ENCODE data around the gene SMG5.

Gene SMG5

DNA sequence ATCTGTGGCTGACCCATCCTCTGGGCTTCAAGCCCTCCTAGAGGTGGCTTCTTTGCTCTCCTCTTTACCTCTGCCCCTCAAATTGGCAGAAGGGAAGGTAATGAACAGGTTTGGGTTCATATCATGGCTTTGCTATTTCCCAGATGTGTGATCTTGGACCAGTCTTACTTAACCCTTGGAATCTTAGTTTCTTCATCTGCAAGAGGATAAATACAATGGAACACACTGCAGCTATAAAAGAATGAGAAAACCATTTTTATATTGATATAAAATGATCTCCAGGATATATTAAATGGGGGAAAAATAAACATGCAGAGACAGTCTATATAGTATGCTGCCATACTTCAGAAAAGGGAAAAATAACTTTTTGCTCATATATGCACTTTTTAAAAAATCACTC, 7.2 kb upstream of the SMG5 start:
- peak overlapping the region; percentile 92 for H3K27ac ChIP-seq
- TF ChIP-seq, protein P1, sequence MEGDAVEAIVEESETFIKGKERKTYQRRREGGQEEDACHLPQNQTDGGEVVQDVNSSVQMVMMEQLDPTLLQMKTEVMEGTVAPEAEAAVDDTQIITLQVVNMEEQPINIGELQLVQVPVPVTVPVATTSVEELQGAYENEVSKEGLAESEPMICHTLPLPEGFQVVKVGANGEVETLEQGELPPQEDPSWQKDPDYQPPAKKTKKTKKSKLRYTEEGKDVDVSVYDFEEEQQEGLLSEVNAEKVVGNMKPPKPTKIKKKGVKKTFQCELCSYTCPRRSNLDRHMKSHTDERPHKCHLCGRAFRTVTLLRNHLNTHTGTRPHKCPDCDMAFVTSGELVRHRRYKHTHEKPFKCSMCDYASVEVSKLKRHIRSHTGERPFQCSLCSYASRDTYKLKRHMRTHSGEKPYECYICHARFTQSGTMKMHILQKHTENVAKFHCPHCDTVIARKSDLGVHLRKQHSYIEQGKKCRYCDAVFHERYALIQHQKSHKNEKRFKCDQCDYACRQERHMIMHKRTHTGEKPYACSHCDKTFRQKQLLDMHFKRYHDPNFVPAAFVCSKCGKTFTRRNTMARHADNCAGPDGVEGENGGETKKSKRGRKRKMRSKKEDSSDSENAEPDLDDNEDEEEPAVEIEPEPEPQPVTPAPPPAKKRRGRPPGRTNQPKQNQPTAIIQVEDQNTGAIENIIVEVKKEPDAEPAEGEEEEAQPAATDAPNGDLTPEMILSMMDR (conservative IDR thresholded peaks at IDR 0.05), result no peak

DNA sequence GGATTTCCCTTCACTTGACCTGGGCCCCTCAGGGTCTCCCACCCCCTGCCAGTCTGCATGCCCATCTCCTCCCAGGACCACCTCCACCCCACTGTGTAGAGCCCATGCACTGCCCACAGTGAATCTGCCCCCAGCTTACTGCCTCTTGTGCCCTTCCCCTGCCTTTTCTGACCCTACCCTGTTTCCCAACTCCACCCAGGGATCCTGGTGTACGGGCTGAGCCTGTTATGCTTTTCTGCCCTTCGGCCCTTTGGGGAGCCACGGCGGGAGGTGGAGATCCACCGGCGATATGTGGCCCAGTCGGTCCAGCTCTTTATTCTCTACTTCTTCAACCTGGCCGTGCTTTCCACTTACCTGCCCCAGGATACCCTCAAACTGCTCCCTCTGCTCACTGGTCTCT, 3.4 kb upstream of the SMG5 start:
- TF ChIP-seq, protein P1 (conservative IDR thresholded peaks at IDR 0.05), result no peak
- H3K27ac ChIP-seq, result peak overlapping the region; percentile 92

DNA sequence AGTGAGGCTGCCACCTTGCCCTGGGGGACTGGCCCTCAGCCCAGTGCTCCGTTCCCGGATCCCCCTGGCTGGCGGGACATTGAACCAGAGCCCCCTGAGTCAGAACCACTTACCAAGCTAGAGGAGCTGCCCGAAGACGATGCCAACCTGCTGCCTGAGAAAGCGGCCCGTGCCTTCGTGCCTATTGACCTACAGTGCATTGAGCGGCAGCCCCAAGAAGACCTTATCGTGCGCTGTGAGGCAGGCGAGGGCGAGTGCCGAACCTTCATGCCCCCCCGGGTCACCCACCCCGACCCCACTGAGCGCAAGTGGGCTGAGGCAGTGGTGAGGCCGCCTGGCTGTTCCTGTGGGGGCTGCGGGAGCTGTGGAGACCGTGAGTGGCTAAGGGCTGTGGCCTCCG, 2.8 kb upstream of the SMG5 start:
- TF ChIP-seq, protein P1 (conservative IDR thresholded peaks at IDR 0.05), result no peak
- H3K27ac ChIP-seq, result peak overlapping the region; percentile 92

DNA sequence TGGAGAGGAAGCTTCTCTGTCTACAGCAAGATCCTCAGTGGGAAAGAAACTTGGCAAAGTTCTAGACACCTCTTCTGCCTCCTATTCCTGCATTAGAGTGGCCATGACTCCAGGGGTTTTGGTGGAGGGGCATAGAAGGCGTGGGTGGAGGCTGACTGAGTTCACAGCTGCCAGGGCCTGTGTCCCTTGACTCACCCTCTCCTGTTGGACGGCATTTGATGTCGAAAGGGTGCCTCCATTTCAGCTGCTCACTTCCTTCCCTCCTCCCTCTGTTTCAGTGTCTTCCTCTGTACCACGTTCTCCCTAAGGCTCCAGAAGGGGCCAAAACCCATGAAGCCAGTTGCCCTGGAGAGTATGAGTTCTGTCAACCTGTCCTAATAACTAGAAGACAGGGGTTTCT, 2.1 kb upstream of the SMG5 start:
- H3K27ac ChIP-seq, result peak overlapping the region; percentile 92
- TF ChIP-seq, protein P1 (conservative IDR thresholded peaks at IDR 0.05), result no peak

DNA sequence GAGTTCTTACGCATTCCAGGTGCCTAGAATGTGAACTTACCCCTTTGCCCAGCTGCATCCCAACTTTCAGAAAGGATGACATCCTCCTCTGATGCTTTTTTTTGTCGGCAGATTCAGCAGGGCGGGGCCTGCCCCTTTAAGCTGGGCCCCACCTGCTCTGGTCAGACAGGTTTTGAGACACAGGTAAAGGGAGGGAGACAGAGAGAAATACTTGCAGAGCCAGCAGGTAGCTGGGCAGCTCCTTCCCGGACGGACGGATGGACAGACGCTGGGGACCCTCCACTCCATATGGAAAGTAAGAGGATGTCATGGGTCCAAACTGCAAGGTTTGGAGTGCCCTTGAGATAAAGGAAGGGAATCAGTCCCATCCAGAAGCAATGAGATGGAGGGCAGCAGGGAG, 1.5 kb upstream of the SMG5 start, which contains the start of gene TMEM79:
Gene TMEM79 (plus strand): TSS at position 214 of the 400 bp plus-strand sequence. CDS start 902 bp downstream, outside the sequence.
- TF ChIP-seq, protein P1 (conservative IDR thresholded peaks at IDR 0.05), result no peak
- H3K27ac ChIP-seq, result peak within 1 kb of the TSS; percentile 92

DNA sequence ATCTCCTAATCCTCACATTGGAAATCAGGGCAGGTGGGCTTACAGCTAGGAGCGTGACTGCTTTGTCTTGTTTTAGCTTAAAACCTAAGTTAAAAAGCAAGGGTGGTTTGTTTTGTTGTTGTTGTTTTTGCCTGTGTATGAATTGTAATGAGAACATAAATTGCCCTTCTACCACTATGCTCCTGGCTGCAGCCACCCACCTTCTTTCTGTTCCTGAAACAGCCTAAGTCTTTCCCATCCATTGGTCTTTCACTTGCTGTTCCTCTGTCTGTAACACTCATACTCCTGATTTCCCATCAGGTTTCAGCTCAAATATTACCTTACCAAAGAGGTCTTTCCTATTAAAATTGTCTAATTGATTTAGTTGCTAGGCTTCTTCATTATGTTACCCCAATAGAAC, 896 bp upstream of the SMG5 start:
- H3K27ac ChIP-seq, result peak overlapping the region; percentile 92
- TF ChIP-seq, protein P1 (conservative IDR thresholded peaks at IDR 0.05), result no peak

DNA sequence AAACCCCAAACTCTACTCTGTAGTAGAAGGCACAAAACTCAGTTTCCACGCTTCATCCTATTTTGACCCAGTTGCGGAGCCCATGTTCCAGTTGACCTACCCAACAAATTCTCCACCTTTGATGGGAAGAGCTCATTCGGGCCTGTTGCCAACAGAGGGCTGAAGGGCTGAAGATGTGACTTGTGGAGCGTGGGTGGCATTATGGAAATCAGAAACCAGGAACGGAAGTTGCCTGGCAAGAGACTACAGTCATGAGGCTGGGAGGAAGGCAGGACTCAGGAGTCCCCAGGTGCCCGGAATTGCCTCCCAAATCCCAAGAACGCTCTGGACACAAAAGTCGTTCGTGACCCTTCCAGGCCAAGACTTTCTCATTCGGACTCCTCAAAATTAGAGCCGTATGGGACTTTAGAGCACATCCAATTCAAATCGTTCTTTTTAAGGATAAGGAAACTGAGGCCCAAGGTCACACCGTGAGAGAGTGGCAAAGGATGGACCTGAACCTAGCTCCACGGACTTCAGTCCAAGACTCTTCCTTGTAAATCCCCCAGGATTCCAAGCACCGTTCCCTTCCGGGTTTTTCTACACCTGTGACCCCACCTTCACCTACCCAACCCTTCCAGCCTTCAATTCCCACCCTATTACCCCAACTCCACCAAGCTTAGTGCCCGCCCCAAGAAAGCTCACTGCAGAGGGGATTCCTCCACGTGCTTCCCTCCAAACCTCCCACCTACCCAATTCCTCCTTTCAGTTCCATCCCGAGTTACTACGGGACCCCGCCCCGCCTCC, 739 bp downstream of the SMG5 start:
- TF ChIP-seq, protein P1 (conservative IDR thresholded peaks at IDR 0.05), result no peak
- peak overlapping the region; percentile 92 for H3K27ac ChIP-seq
